Measurements from ENCODE around the gene TBC1D21. TPM values are rescaled to one million over a fixed set of nuclear protein-coding genes. Genes with fewer than 3 reads are reported as not detected.

The TBC1D21 gene
- total and polyA plus RNA-seq, 9 donors = not detected

DNA sequence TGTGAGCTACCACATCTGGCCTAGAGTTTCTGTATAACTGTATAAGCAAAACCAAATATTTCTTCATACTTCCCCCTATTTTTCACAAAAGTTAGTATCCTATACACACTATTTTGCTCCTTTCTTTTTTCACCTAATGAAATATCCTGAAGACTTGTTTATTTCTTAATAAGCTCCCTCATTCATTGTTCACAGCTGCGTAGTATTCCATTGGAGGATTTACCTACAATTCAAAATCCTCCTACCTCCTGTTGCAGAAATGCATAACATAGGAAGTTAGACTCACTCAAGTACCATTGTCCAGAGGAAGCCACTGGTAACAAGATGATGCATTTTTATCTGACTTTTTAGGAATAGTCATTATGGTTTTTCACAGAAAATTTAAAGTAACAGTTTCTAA, 29.6 kb upstream of the TBC1D21 start:
- peaks cover 6% of the 10 kb centered on the region for H3K4me1 ChIP-seq (ENCODE audit: control insufficient read depth, insufficient read depth, low read length)
- WGBS (ENCODE audit: insufficient coverage) = no CpG with 5 or more reads among the region's 1 CpG
- no peak for DNase-seq
- H3K36me3 ChIP-seq (ENCODE audit: control insufficient read depth, insufficient read depth, low read length) = no peaks in the 10 kb centered on the region
- H3K4me3 ChIP-seq (ENCODE audit: low read length) = no peak overlapping the region
- H3K9me3 ChIP-seq (replicated peaks; ENCODE audit: control insufficient read depth, low read depth, low read length) = no peaks in the 10 kb centered on the region
- peaks cover 32% of the 10 kb centered on the region for H3K27me3 ChIP-seq (ENCODE audit: control insufficient read depth, insufficient read depth, low read length)
- H3K27ac ChIP-seq (ENCODE audit: low read length) = no peak overlapping the region

DNA sequence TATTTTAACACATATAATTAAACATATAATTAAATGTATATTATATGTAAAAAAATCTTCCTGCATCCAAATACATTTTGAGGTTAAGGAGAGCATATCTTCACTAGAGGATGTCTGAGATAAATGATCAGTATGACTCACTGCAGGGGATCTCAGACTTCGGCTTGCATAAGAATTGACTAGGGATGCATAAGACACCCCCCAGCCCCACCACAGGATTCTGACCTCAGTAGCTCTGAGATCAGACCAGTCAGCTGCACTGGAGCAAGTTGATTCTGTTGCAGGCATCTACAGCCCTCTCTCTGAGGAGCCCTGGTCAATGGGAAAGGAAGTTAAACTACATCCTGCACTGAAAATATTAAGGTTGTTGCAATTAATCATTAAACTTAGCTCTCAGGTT, 29.0 kb upstream of the TBC1D21 start:
- Histone ChIP-seq H3K9me3 (replicated peaks; ENCODE audit: control insufficient read depth, low read depth, low read length) (no peaks in the 10 kb centered on the region), H3K4me3 (ENCODE audit: low read length) (no peak overlapping the region), H3K27ac (ENCODE audit: low read length) (no peak overlapping the region), H3K27me3 (ENCODE audit: control insufficient read depth, insufficient read depth, low read length) (peaks cover 29% of the 10 kb centered on the region), H3K4me1 (ENCODE audit: control insufficient read depth, insufficient read depth, low read length) (peaks cover under 1% of the 10 kb centered on the region), H3K36me3 (ENCODE audit: control insufficient read depth, insufficient read depth, low read length) (no peaks in the 10 kb centered on the region)
- no peak for DNase-seq
- no CpG with 5 or more reads among the region's 1 CpG for WGBS (ENCODE audit: insufficient coverage)

DNA sequence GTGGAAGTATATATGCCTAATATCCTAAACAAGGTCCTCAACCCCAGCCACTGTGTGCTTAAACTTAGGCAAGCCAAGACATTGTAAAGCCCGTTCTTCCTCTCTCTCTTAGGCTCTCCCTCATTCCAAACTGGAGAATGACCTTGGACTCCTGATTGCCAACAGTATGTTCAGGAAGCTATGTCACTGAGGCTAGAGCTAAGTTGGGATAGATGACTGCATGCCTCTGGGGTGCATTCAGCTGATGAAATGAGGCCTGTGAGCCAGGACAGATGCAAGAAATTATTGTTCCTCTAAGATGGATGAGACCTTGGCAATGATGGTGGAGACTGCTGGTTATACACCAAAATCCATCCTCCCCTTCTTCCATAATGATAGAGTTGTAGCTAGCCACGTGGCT, 27.9 kb upstream of the TBC1D21 start:
- 50% methylated on average over 1 of the region's 2 CpGs for WGBS (ENCODE audit: insufficient coverage)
- Histone ChIP-seq H3K9me3 (replicated peaks; ENCODE audit: control insufficient read depth, low read depth, low read length) (no peaks in the 10 kb centered on the region), H3K4me1 (ENCODE audit: control insufficient read depth, insufficient read depth, low read length) (no peaks in the 10 kb centered on the region)

DNA sequence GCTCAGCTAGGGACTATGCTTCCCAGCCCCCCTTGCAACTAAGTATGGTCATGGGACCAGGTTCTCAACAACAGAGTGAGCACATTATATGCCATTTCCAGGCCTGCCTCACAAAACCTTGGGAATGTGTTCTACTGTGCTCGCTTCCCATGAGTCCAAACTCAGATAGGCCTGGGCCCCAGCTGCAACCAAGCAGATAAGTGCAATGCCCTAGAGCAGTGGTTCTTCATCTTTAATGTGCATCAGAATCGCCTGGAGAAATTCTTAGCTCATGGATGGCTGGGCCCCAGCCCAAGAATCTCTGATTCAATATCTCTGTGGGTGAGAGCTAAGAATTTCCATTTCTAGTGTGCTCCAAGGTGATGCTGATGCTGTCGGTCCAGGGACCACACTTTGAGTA, 27.5 kb upstream of the TBC1D21 start:
- H3K36me3 ChIP-seq (ENCODE audit: control insufficient read depth, insufficient read depth, low read length) = no peaks in the 10 kb centered on the region
- no peak overlapping the region for H3K4me3 ChIP-seq (ENCODE audit: low read length)
- no peaks in the 10 kb centered on the region for H3K4me1 ChIP-seq (ENCODE audit: control insufficient read depth, insufficient read depth, low read length)
- no peaks in the 10 kb centered on the region for H3K9me3 ChIP-seq (replicated peaks; ENCODE audit: control insufficient read depth, low read depth, low read length)
- H3K27me3 ChIP-seq (ENCODE audit: control insufficient read depth, insufficient read depth, low read length) = peaks cover 17% of the 10 kb centered on the region
- WGBS (ENCODE audit: insufficient coverage) = 70% methylated on average over 2 of the region's 3 CpGs
- DNase-seq = no peak
- H3K27ac ChIP-seq (ENCODE audit: low read length) = no peak overlapping the region

More for the DNA sequence above, 27.9 kb upstream of the TBC1D21 start:
- Histone ChIP-seq H3K27ac (ENCODE audit: low read length) (no peak overlapping the region), H3K4me3 (ENCODE audit: low read length) (no peak overlapping the region), H3K27me3 (ENCODE audit: control insufficient read depth, insufficient read depth, low read length) (peaks cover 21% of the 10 kb centered on the region), H3K36me3 (ENCODE audit: control insufficient read depth, insufficient read depth, low read length) (no peaks in the 10 kb centered on the region)
- DNase-seq = peak; percentile 12

DNA sequence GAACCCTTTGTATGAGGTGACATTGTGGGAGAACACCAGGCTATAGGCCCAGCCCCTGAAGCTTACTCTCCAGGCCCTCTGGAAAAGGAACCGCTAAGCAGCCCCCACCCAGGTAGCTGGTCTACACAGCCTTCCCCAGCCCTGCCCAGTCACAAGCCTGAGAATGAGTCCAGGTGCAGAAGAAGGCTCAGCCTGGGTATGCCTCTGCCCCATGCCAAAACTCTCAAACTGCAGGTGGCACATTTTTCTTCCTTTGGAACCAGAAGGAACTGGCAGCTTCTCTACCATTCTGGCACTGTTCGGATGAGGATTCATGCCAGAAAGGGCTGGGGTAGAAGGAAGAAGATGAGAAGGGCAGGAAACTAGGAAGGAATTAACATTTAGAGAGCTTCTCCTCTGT, 23.7 kb upstream of the TBC1D21 start:
- Histone ChIP-seq H3K27ac (ENCODE audit: low read length) (no peak overlapping the region), H3K9me3 (replicated peaks; ENCODE audit: control insufficient read depth, low read depth, low read length) (no peaks in the 10 kb centered on the region), H3K4me3 (ENCODE audit: low read length) (no peak overlapping the region), H3K36me3 (ENCODE audit: control insufficient read depth, insufficient read depth, low read length) (no peaks in the 10 kb centered on the region), H3K4me1 (ENCODE audit: control insufficient read depth, insufficient read depth, low read length) (no peaks in the 10 kb centered on the region), H3K27me3 (ENCODE audit: control insufficient read depth, insufficient read depth, low read length) (peaks cover 6% of the 10 kb centered on the region)
- no peak for DNase-seq
- 88% methylated on average over 1 of the region's 2 CpGs for WGBS (ENCODE audit: insufficient coverage)

DNA sequence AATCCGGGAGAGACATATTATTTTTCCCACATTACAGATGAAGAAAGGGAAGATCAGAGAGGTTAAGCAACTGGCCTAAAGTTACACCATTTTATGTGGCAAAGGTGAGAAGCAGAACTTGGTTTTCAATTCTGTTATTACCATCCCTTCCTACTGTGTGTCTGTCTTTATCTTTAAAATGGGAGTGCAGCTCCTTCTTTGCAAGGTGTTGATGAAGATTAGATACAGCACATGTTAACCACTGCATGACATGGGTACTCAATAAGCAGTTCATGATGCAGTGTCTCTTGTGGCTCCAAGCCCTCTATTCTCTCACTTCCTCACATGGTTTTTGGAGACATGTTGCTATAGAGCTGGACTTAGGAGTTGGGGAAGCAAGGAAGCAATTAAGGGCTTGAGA, 23.1 kb upstream of the TBC1D21 start:
- Histone ChIP-seq H3K4me1 (ENCODE audit: control insufficient read depth, insufficient read depth, low read length) (no peaks in the 10 kb centered on the region), H3K36me3 (ENCODE audit: control insufficient read depth, insufficient read depth, low read length) (no peaks in the 10 kb centered on the region), H3K9me3 (replicated peaks; ENCODE audit: control insufficient read depth, low read depth, low read length) (no peaks in the 10 kb centered on the region), H3K4me3 (ENCODE audit: low read length) (no peak overlapping the region), H3K27ac (ENCODE audit: low read length) (no peak overlapping the region), H3K27me3 (ENCODE audit: control insufficient read depth, insufficient read depth, low read length) (peaks cover 10% of the 10 kb centered on the region)
- DNase-seq = no peak
- WGBS (ENCODE audit: insufficient coverage) = no CpG with 5 or more reads among the region's 1 CpG

DNA sequence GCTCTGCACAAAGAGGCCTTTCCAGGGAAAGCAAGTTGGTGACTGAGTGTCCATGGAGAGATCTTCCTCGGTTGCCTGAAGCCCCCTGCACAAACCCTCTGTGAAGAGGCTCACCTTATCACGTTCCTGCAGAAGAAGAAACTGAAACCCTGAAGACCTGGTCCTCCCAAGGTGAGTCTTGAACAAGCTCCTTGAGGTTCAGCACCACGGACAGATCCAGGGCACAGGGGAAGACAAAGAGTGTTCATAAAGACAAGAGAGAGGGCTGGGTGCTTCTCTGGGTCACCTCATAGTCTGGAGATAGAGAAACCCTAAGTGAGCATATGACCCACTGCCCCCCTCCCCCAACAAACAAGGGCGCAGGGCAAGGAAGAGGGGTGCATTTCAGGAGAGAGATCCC, 21.7 kb upstream of the TBC1D21 start:
- no peak overlapping the region for H3K27ac ChIP-seq (ENCODE audit: low read length)
- no peak overlapping the region for H3K4me3 ChIP-seq (ENCODE audit: low read length)
- H3K4me1 ChIP-seq (ENCODE audit: control insufficient read depth, insufficient read depth, low read length) = no peaks in the 10 kb centered on the region
- no peaks in the 10 kb centered on the region for H3K9me3 ChIP-seq (replicated peaks; ENCODE audit: control insufficient read depth, low read depth, low read length)
- DNase-seq = peak; percentile 77
- peaks cover 12% of the 10 kb centered on the region for H3K27me3 ChIP-seq (ENCODE audit: control insufficient read depth, insufficient read depth, low read length)
- no peaks in the 10 kb centered on the region for H3K36me3 ChIP-seq (ENCODE audit: control insufficient read depth, insufficient read depth, low read length)
- WGBS (ENCODE audit: insufficient coverage) = 25% methylated on average over 2 of the region's 4 CpGs

DNA sequence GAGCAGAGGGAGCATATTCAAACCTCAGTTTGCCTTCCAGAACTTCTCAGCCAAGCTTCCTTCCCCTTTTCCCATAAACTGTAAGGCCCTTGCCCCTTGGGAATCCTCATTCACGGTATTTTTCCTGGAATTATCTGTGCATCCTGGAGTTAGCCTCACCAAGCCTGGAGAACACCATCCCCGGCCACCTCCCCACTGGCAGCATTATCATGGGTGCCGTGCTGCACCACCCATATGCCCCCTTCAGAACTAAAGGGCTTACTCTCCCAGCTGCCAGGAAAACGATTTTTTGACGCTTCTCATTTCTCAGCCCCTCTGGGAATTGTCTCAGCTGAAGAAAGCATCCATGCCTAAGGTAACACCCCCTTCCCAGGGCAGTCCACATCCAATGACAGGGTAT, 20.9 kb upstream of the TBC1D21 start:
- DNase-seq = no peak
- WGBS (ENCODE audit: insufficient coverage) = 67% methylated on average over 5 of the region's 5 CpGs
- Histone ChIP-seq H3K4me1 (ENCODE audit: control insufficient read depth, insufficient read depth, low read length) (no peaks in the 10 kb centered on the region), H3K9me3 (replicated peaks; ENCODE audit: control insufficient read depth, low read depth, low read length) (no peaks in the 10 kb centered on the region), H3K4me3 (ENCODE audit: low read length) (no peak overlapping the region), H3K27ac (ENCODE audit: low read length) (no peak overlapping the region), H3K36me3 (ENCODE audit: control insufficient read depth, insufficient read depth, low read length) (no peaks in the 10 kb centered on the region), H3K27me3 (ENCODE audit: control insufficient read depth, insufficient read depth, low read length) (peaks cover 18% of the 10 kb centered on the region)

DNA sequence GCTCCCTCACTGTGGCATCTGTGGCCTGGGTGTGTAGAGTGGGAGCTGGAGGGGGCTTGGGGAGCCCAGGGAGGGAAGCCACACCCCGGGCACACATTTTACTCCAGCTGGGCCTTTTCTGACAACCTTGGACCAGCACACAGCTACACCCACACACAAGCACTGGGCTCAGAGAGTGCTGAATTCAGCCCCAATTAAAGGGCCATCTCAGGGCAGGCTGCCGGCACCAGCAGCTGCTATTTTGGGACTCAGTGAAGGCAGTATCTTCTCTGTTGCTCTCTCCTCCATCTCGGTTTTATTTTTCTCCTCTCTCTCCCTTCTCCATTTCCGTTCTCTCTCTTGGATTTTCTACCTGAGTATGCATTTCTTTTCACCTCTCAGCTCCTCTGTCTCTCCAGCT, 19.1 kb upstream of the TBC1D21 start:
- no peaks in the 10 kb centered on the region for H3K9me3 ChIP-seq (replicated peaks; ENCODE audit: control insufficient read depth, low read depth, low read length)
- 60% methylated on average over 3 of the region's 4 CpGs for WGBS (ENCODE audit: insufficient coverage)
- no peak overlapping the region for H3K4me3 ChIP-seq (ENCODE audit: low read length)

DNA sequence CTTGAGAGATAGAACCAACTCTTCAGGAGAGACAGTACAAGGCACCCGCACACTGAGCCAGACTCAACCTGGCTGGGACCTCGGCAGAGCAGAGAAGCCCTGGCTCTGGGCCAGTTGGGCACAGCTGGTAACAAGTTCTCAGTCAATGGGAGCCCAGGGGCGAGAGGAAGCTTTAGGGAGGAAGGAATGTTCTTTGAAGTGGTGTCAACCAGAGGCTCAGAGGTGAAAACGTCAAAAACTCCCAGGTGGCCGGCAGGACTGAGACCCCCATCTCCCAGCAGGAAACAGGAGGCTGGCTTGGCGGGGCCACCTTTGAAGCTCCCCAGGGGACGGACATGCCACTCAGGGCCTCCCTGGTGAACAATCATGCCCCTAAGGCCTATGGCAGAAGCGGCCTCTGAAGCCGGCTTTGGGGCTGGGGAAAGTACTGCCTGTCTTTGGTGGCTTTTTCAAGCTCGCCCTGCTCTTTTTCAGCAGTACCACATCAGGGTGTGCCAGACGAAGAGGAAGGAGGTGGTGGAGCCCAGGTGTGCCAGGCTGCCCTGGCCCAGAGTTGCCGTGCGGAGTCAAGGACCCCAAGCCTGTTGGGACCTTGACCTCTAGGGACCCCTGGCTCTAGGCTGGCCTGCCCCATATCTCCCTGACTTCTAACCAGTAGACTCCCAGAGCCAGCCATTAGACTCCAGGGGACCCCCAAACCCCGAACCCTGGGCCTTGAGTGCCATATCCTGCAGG, 16.7 kb upstream of the TBC1D21 start:
- no peaks in the 10 kb centered on the region for H3K9me3 ChIP-seq (replicated peaks; ENCODE audit: control insufficient read depth, low read depth, low read length)
- peak; percentile 11 for DNase-seq
- WGBS (ENCODE audit: insufficient coverage) = 40% methylated on average over 14 of the region's 14 CpGs
- no peak overlapping the region for H3K4me3 ChIP-seq (ENCODE audit: low read length)
- no peak overlapping the region for H3K27ac ChIP-seq (ENCODE audit: low read length)
- no peaks in the 10 kb centered on the region for H3K36me3 ChIP-seq (ENCODE audit: control insufficient read depth, insufficient read depth, low read length)
- H3K27me3 ChIP-seq (ENCODE audit: control insufficient read depth, insufficient read depth, low read length) = peaks cover 22% of the 10 kb centered on the region
- no peaks in the 10 kb centered on the region for H3K4me1 ChIP-seq (ENCODE audit: control insufficient read depth, insufficient read depth, low read length)

More for the DNA sequence above, 19.1 kb upstream of the TBC1D21 start:
- no peaks in the 10 kb centered on the region for H3K4me1 ChIP-seq (ENCODE audit: control insufficient read depth, insufficient read depth, low read length)
- DNase-seq = no peak
- no peak overlapping the region for H3K27ac ChIP-seq (ENCODE audit: low read length)
- no peaks in the 10 kb centered on the region for H3K36me3 ChIP-seq (ENCODE audit: control insufficient read depth, insufficient read depth, low read length)
- H3K27me3 ChIP-seq (ENCODE audit: control insufficient read depth, insufficient read depth, low read length) = peaks cover 20% of the 10 kb centered on the region
